ENCODE measurements around the gene KCNJ2.

The KCNJ2 gene

DNA sequence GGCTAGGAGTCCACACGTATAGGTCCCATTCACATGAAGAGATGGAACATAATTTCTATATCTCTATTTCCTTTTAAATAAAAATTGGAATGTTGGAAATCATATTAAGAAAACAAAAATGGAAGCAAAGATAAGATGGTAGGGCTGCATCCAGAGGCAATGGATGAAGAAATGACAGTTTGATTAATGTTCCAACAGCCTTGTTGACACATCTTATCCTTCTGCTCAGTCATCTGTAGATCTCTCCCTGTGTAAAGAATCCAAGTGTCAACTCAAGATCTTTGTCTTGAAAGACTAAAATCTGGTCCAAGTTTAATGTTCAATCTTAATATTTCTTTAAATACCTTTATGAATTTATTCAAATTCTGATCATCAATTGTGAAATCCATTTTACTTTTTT lies 7.8 kb upstream of the KCNJ2 start:
- DNase-seq = no peak

DNA sequence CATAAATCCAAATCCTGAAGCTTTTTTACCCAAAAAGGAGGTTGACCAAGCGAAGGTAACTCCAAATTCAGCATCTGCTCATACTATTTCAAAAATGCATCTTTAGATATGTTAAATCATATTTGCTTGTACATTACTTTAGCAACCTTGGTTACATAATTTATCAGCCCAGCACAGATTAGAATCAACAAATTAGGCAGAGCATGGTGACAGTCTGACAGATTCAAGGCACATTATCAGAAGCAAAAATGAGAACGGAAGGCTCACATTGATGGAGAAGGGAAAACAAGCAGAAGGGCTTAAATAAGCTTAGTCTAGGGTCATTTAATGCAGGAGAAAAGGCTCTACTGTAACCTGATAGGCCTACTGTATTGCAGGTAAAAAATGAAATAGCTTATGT lies 3.9 kb upstream of the KCNJ2 start:
- DNase-seq = no peak

DNA sequence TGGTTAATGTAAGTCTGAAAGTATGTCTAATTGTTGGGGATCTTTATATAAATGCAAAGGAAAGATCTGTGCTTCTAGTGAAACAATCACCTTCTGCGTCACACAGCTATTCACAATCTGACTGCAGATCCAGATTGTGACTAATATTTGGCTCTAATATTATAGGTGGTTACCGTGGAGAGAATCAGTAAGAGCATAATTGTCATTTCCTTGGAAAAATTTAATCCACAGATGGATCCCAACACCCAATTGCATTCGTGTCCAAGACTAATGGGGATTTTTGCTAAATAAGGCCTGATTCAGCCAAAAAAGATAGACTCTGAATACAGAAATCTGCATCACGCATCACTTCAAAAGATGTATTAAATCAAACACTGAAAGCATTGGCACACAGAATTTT lies 2.7 kb upstream of the KCNJ2 start:
- DNase-seq = no peak

DNA sequence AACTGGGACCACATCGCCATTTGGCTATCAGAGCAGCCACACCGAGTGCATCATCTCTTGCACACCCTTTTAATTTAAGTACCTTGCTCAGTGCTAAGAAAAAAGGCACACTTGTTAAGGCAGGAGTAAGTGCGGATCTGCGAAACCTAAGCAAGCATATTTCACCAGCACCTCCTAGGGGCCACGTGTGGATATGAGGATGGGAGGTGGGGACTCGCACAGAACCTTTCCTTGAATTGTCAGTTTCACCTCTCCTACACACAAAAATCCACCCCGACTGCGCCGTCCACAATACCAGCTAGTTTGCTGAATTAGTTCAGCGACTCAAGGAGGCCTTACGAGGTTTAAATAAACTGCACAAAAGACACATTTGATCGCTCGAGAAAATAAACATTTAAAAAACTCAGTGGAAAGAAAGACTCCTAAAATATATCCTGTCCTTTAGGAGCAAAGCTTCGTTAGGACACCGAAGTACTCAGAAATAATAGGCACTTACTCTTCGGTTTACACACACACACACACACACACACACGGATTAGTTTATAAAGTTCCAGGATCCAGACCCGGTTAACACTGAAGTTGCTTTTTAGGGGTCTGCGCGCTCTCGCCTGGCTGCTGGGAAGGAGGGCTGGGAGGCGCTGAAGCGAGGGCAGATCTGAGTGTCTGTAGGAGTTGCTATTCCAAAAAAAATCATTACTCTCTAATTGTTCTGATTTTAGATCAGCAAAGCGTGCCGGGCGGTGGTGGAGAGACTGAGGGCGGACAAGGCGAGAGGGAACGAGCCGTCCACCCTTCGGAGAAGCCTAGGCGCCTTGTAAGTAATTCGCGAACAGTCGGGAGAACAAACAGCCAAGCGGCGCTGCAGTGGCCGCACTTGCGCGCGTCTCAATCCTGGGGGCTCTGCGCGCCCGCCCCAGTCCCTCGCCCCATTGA lies 1.0 kb upstream of the KCNJ2 start:
- no peak for DNase-seq

DNA sequence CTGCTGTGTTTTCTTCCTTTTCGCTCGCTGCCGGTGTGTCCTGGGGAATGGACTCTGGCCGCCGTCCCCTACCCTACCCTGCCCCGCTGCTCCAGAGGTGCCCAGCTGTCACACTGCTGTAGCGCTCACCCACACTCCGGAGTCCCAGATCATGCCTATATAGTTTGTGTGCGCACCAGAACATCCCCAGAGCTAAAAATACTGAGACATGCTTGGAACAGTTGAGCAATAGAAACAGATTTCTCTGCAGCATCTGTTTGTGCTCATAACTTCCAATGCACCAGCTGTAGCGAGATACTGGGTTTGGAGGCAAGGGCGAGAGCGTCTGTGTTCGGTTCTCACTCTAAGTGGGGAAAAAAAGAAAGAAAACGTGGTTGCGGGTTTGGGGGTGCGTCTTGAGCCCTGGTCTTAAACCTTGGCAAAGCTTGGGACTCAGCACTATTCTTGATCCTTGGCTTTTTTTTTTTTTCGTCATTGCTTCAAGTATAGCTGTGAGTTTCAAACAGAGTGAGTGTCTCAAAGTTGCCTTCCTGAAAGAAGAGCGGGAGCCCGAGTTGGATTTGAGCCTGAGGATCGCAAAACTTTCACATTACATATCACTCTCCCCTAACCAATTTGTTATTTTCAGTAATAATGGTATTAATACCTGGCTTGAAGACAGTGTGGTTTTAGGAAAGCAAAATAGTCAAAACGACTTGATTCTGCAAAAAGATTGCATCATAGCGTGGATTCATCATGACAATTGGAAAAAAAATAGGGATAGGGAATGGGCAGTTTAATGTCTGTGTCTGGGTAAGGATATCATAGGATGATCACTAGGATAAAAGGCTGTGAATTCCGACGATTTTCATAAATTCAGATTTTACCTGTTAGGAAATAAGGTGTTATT lies 621 bp downstream of the KCNJ2 start:
- DNase-seq = no peak

DNA sequence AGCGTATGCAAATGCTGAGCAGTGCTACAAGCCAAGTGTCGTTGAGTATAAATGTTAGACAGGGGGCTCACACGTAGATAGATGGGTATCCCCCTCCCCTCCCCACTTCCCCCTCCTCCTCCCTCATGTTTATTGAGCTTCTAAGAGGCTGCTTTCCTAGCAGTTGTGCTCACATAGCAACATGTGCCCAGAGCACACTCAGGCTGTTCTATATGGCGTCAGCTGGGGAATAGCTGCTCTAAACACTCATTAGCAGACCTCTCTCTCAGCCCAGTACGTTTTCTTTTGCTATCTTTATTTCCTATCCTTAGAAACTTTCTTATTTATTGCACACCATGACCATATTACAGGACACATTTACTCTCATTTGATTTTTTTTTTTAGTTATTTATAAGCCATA lies 1.8 kb downstream of the KCNJ2 start:
- no peak for DNase-seq

DNA sequence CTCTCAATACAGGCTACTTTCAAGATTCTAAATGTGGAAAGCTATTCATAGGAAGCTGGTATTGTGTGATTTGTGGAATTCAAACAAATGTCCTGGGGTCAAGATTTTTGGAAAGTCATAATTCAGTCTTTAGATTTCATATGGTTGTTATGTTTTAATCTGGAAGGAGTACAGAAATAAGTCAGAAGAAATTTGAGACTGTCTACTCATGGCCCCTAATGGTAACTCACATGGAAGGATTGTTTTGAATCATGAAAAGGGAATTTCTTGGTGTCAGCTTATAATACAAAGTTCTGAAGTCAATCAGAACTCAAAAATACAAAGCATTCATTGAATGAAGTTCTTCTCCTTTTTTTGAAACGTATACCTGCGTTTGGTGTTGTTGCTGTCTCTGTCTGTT lies 3.1 kb downstream of the KCNJ2 start:
- no peak for DNase-seq

DNA sequence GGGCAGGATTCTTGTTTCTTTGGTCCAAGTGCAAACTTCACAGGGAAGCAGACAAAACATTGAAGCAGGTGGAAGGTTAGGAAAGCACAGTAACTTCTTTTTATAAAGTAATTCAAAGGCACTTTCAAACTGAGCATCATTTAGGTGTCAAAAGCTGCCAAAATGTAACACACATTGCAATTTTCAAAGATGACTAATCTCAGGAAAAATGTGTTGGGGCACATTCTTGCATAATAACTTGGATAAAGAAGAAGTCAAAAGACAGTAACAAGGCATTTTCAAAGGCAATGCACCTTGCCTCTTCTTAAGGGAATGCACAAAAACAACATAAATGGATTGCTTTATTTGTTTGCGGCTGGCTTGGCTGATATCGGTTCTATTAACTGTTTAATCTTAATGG lies 3.6 kb downstream of the KCNJ2 start:
- DNase-seq = no peak

DNA sequence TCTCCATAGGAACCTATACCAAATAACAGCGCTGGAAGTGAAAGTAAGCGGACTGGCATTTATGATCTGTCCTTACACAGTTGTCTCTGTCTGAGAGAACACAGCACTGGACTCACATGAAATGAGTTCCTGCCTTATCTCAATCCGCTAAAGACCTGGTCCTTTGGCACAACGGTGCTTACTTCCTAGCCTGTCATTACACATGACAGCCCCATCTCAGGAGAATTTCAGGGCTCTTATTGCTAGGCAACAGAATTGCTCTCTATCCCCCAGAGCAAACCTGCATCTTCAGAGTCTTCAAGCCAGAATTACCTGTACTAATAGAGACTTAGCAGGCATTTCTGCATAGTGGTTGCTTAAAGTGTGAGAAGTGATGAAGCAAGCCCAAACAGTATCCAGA lies 4.3 kb downstream of the KCNJ2 start:
- no peak for DNase-seq

DNA sequence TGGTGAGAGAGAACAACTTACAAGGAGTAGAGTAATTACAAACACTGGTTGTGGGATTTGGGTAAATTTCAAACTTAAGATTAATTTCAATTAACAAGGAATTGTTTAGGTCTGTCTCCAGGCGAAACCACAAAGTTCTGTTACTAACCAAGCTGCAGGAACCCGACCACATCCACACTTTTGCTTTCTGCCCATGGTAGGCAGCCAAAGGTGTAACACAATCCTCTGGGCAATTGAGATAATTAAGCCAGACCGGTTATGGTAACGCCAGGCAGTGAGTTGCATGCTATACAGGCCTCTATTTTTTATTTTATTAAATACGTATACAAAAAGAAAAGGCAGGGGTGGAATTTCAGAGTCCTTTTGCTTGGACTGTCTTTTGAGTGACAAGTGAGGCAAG lies 12.0 kb downstream of the KCNJ2 start:
- no peak for DNase-seq

DNA sequence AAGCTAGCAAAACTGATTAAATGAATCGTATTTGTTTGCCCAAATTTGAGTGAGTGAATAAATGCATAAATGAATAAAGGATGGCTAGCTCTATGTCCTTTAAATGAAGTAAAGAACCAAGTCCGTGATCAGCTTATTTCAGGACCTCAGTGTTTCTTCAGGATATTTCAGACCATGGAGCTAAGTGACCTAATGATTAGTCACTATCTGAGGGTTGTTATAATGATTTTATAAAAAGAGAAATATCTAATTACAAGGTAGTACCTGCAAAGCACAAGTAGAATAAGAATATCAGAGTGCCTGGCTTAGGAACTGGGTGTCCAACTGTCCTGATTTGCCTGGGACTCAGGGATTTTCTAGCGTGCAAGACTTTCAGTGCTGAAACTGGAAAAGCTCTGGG lies 12.5 kb downstream of the KCNJ2 start:
- DNase-seq = no peak

DNA sequence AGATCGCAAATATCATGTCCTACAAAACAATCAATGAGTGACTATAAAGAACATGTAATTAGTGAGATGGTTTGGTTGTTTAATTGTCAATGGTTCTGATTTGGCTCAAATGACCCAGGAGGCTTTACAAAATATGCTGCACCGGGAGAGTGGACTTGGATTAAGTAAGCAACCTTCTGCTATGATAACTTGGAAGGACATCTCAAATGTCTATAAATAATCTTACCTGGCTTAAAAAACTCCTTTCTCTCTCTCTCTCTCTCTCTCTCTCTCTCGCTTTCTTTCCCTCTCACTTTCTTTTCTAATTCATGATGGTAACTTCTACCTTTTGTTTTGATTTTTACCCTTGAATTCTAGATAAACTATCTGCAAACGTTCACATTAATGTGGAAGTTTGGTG lies 14.2 kb downstream of the KCNJ2 start:
- no peak for DNase-seq

DNA sequence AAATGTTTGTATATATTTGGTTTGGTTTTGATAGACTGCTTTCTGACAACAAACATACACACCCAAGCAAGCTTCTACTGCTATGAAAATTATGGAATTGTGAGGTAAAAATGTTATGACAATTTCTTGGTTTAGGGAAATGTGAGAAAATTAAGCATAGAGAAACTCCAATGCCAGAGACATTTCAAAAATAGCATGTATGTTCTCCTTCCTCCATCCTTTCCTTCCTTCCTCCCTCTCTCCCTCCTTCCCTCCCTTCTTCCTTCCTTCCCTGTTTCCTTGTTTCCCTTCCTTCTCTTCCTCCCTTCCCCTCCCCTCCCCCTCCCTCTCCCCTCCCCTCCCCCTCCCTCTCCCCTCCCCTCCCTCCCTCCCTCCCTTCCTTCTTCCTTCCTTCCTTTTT lies 14.9 kb downstream of the KCNJ2 start:
- no peak for DNase-seq

DNA sequence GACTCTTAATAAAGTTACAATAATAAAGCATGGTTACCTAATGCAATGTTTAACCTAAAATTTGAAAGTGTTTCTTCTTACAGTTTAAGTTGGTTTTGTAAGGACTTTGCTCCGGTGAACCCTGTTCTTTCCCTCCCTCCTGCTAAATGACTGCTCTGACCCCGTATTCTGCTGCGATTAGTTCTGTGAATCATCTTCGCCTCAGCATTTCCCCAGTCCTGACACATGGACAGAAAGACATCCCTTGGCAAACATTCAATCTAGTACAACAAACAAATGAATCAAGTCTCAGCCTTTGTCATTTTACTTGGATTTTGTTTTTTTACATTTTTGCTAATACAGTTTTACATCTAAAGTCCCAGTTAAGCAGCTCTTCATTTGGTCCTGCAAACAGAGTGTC lies 15.4 kb downstream of the KCNJ2 start:
- no peak for DNase-seq

DNA sequence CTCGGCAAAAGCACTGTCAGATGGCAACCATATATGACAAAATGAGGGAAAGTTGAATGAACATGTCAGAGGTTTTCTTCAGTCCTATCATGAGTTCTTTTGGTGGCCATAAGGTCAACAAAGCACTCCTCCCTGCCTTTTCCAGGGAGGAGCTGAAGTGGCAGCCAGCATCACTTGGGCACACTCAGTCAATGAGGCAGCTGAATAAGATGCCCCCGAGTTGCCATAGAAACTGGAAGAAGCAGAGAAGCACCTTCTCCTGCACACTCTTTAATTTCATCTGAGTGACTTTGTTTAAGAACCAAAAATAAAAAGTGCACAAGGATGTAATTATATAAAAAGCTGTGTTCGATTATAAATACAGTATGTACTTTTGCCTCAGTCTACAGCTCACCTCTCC lies 16.0 kb downstream of the KCNJ2 start:
- DNase-seq = no peak

DNA sequence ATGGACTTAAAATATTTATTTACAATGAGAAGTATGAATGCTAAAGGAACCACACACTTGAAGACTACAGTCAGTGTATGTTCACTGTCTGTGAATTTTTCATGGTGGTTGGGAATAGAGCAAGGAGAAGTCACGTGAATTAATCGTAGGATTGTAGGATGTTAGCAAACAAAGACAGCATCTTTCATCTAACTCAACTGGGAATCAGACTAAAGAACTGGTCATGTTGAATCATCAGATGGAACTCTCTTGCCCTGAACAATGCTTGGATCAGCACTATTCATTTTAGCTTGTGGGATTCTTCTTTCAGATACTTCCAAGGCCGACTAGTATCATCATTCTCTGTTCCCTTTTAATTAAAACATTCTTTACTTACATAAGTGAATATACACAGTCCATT lies 18.1 kb downstream of the KCNJ2 start:
- DNase-seq = no peak

DNA sequence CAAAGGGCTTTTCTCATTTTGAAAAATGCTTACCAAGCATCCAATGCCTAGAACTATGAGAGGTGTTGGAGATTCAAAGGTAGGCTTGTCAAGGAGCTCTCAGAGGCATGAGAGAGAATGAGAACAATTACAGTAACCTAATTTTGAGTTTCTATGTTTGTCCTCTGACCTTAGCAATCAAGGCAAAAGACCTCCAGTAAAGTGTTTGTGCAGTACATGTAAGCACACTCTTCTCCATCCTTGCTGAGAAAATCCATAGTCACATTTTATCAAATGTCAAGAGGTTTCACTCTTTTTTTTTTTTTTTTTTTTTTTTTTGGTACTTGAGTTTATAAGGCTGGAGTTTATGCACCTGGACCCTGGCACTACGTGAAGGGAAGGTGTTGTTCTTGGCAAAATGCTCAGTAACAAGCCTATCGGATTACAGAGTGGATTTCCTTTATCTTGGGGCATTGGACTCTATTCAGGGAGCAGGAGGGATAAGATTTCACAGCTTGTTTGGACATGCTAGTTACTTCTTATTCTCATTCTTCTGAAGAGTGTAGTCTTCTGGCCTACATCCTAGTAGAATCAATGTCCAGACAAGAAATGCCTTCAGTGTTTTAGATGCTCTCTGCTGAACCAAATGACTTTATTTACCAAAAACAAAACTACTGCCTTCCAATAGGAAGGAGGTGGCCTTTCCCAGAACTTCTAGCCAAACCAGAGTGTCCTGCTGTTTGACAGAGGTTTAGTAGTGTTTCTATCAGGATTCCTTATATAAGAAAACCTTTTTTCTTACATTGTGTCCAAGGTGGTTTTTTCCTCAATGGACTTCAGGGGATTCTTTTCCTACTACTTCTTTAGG lies 21.9 kb downstream of the KCNJ2 start:
- no peak for DNase-seq

DNA sequence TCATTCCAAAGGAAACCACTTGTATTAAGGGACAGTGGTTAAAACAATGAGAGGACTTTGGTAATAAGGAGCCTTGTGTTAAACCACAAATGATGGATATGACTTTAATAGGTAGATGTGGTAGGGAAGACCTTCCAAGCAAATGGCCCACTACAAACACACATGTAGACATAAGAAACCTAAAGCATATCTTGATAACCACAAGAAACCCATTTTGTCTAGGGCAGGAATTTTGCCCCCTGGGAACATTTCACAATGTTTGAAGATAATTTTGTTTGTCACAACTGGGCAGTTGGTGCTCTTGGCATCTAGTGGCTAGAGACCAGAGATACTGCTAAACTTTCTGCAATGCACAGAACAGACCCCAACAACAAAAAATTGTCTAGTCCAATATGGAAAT lies 25.8 kb downstream of the KCNJ2 start:
- DNase-seq = no peak

DNA sequence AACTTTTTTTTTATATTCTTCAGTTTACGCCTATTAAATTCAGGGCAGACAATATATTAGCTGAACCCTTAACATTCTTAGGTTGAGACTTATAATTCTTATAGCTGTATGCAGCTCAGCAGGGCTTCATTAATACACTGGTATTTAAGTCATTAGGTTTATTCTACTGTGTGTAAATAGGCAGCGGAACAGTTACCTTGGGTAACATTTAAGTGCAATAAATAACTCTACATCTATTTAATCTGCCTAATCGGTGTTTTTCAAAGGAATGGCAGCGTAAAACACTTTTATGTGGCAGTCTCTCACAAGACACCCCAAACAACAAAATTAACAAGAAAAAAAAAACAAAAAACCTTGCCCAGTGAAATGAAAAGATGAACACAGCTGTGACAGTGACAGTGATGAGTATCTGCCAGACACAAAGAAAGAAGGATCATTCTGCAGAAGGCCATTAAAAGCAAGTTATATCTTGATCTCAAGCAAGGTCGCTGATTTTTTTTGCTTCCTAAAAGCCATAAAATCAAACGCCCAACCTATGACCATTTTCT lies 32.6 kb downstream of the KCNJ2 start:
- DNase-seq = no peak

DNA sequence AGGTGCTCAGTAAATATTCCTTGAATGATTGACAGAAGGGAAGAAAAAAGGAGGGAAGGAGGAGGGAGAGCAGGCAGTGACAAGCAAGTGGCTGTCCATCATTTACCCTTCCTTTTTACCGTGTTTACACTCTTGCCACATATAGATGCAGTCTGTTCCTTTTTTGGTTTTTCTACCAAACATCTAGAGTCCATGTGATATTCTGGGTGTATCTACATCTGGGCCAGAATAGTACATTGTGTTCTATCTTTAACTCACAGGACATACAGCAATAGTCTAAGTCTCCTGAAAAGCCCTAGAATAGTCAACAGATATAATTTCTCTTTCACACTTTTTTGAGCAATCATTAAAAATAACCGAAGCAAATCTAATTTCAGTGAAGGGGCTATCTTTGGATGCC lies 33.5 kb downstream of the KCNJ2 start:
- no peak for DNase-seq

DNA sequence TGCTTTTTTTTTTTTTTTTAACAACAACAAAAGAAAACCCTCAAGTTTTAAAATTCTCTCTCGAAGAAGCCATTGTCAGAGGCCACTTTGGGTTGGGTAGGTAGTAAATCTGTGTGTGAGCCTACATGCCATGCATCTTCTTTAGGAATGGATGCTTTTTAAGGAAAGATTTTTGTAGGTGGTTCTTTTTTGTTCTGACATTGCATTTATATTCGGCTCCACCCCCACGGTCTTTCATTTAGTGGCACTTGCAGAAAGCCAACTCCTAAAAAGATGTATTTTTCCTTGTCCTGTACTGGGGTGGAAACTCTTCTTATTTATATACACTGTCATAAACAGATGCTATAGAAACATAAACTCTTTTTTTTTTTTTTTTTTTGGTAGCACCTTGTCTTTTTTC lies 35.1 kb downstream of the KCNJ2 start:
- DNase-seq = no peak

DNA sequence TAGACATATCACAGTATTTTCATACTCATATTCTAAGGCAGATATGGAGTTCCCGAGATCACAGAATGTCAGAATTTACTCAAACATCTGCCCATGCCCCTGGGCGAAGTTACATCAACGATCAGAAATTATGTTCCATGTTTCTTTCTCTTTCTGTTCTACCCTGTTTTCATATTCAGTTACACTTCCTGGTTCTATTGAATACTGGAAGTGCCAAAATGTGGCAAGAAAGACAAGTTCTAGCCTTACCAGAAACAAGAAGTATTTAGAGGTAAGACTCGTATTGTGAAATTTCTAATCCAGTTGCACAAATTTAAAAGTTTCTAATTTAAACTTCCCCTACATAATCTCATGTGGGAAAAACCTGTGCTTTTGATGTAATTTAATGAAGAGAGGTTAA lies 36.1 kb downstream of the KCNJ2 start:
- no peak for DNase-seq
